Pancreas (tissue), 10 donors: ENCODE data around the gene NOTUM. TPM values are rescaled to one million over a fixed set of nuclear protein-coding genes. Genes with fewer than 3 reads are reported as not detected.

Experiments
- ATAC-seq, 4 donors: fragments of 200-7000 bp; cut with Tn5 transposase; one replicate each; pipeline versions ENCODE4 v1.8.0 to v1.9.1; 2020; ENCODE audit warnings: mild to moderate bottlenecking in 4 of 4, moderate library complexity in 4 of 4
- DNase-seq, 6 donors: peaks; one replicate each; pipeline ENCODE4 v3.0.0-alpha.2; 2020
- FAIRE-seq: peaks from 2 replicates; lab custom pipeline; 2012; peaks lifted over from hg19 to GRCh38; lab: Jason Lieb, UNC
- H3K27ac ChIP-seq, 4 donors: fragments of 200-600 bp; sonication (generic); 1 replicate in 3 of 4; 2 replicates in 1 of 4; pipeline versions ENCODE4 v1.5.0 to v1.8.0; 2020
- H3K27me3 ChIP-seq, 4 donors: fragments of 200-600 bp; one replicate each; pipeline ENCODE4 v1.8.0; 2021
- H3K36me3 ChIP-seq, 3 donors: fragments of 200-600 bp; sonication (generic) in 1 of 3; one replicate each; pipeline versions ENCODE4 v1.5.0 to v1.8.0; 2020 to 2021
- H3K4me1 ChIP-seq, 3 donors: fragments of 200-600 bp; one replicate each; pipeline ENCODE4 v1.8.0; 2021
- H3K4me3 ChIP-seq, 4 donors: fragments of 200-600 bp; sonication (generic) in 2 of 4; one replicate each; pipeline versions ENCODE4 v1.5.0 to v1.8.0; 2020 to 2021
- H3K9me3 ChIP-seq, 4 donors: fragments of 200-600 bp; one replicate each; pipeline ENCODE4 v1.8.0; 2021
- CTCF ChIP-seq, 4 donors: fragments of 200-600 bp; sonication (generic) in 3 of 4; IDR thresholded peaks; one replicate each; pipeline versions ENCODE4 v1.5.0 to v1.8.0; 2021; ENCODE audit warnings: antibody characterized with exemption in 4 of 4
- WGBS, 2 donors: extraction: QIAGEN DNeasy Blood & Tissue Kit; methylation state at CpG; one replicate each; pipeline ENCODE4 v1.1.7; 2013; 5-methylcytosine and 5-hydroxymethylcytosine counted together
- intact Hi-C, 3 donors: fragments of 100-400 bp; cut with DNase I; formaldehyde crosslinking; loops; one replicate each; pipeline versions ENCODE4 v1.11.1 to v1.14.2; 2022
- polyA plus RNA-seq, 2 donors: library from polyadenylated mRNA; stranded (reverse); fragments of 200-250 nt; gene quantifications; one replicate each; pipeline ENCODE4 v1.2.3, GENCODE V29; 2013
- total RNA-seq, 6 donors: library from RNA; stranded (reverse); fragmentation: NEBNext Ultra II Directional in 4 of 6; extraction: Animal tissue kit (Norgen Biotek cat#: 25700) in 4 of 6; gene quantifications; one replicate each; pipeline versions ENCODE4 v1.2.1 to v1.2.4, GENCODE V29; 2021 to 2023
- donor health status: healthy with polysubstance abuse.
- donor health status: DM: no; HTN: no; CAD: no; lungs with moderate emphysema.
- donor health status: DM: no; HTN: no; CAD: no.
- donor health status: control.
- donor health status: control.
- donor health status: Bipolar disorder and iron deficiency.
- donor health status: DM: yes; HTN: yes; CAD: no.
- donor health status: DM: no; HTN: no; CAD: no.
- donor health status: DM: no; HTN: no; CAD: no.
- donor health status: DM: yes; HTN: yes; CAD: no.

The NOTUM gene
- total and polyA plus RNA-seq, 8 donors = 0.14 to 0.44 (median 0.21) TPM; not detected in 1

DNA sequence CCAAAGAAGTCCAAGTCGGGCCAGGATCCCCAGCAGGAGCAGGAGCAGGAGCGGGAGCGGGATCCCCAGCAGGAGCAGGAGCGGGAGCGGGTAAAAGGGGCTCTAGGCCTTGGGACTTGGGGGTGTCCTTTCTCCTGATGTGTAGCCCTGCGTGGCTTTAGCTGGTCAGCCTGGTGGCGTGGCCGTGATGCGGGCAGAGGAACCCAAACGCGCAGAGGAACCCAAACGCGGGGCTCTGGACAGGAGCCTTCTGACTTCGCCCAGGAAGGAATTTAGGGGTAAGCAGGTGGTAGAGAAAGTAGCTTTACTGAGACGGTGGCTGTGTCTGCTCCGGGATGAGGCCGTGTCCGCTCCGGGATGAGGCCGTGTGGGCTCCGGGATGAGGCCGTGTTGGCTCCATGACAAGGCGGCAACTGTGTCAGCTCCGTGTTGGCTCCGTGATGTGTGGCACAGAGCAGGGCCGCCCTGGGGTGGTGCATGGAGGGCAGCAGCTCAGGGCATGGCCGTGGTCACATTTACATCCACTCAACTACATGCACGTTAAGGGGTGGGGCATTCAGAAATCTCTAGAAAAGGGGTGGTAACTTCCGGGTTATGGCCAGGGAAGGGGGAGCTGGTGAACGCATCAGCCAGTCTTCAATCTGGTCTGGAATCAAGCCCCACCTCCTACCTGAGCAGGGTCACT, 35.9 kb upstream of the NOTUM start:
- DNase-seq = peak in 1 of 6 donors; percentile 24
- FAIRE-seq = no peak
- Histone ChIP-seq H3K27ac (no peak overlapping the region), H3K9me3 (no peaks in the 10 kb centered on the region), H3K27me3 (no peaks in the 10 kb centered on the region), H3K4me1 (peaks cover 6 to 10% (median 8%) of the 10 kb centered on the region in 3 donors), H3K4me3 (no peak overlapping the region), H3K36me3 (no peaks in the 10 kb centered on the region)
- intact Hi-C loops = no loop called here
- no peak for TF ChIP-seq CTCF (IDR thresholded peaks at IDR 0.05)
- ATAC-seq = no peak
- WGBS, 2 donors = 94 to 95% methylated on average over 30 of the region's 30 CpGs

- Histone ChIP-seq H3K27ac (no peak overlapping the region), H3K4me3 (no peak overlapping the region), H3K36me3 (no peaks in the 10 kb centered on the region), H3K9me3 (no peaks in the 10 kb centered on the region), H3K4me1 (peaks cover 8 to 13% (median 13%) of the 10 kb centered on the region in 3 donors), H3K27me3 (no peaks in the 10 kb centered on the region)
- intact Hi-C loops = no loop called here
- 90% methylated on average over 26 to 28 of the region's 28 CpGs for WGBS, 2 donors
- FAIRE-seq = no peak
- peak in 1 of 6 donors; percentile 19 for DNase-seq
- no peak for ATAC-seq
- no peak for TF ChIP-seq CTCF (IDR thresholded peaks at IDR 0.05)
Measured at GRCh38 chr17:81996232-81996756, 35.3 kb upstream of the NOTUM start.

DNA sequence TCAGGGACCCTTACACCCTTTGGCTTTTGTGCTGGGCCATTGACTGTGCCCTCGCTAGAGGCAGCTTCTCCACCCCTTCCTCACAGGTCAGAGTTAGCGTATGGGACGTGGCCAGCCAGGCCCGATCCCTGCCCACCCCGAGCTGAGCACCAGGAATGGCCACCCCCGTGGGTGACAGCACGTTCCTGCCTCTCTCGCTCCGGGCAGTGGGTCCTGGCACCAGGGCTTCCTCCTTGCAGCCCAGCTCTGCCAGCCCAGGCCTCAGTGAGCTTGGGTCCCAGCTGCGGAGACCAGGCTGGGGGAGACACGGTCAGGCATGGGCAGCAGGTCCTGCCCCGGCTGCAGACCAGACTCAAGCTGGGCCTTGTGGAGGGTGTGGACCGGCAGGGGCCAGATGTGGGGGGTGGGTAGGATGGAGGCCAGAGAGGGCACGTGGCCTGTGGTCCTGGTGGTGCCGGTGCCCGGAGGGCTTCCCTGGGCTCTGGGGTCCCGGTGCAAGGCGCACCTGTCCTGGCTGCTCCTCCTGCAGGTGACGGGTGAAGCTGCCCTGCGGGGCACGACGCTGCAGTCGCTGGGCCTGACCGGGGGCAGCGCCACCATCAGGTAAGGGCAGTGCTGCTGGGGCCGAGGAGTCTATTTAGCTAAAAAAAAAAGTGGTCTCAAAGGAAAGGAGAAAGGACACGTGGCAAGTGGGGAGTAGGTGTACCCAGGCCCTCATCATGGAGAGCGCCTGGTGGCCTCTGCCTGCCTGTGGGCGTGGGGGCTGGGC, 34.7 kb upstream of the NOTUM start:
- WGBS, 2 donors = 93 to 94% methylated on average over 29 of the region's 29 CpGs
- DNase-seq (peak in 2 of 6 donors; percentile 28 to 82), FAIRE-seq (no peak), ATAC-seq (no peak)
- intact Hi-C loops = no loop called here
- Histone ChIP-seq H3K4me3 (no peak overlapping the region), H3K36me3 (no peaks in the 10 kb centered on the region), H3K4me1 (peaks cover 14 to 20% (median 17%) of the 10 kb centered on the region in 3 donors), H3K27ac (no peak overlapping the region), H3K9me3 (no peaks in the 10 kb centered on the region), H3K27me3 (no peaks in the 10 kb centered on the region)
- no peak for TF ChIP-seq CTCF (IDR thresholded peaks at IDR 0.05)

GRCh38 chr17:81994593-81995462, 33.8 kb upstream of the NOTUM start:
- 89 to 90% methylated on average over 39 of the region's 39 CpGs for WGBS, 2 donors

More at GRCh38 chr17:81994593-81995462, 33.8 kb upstream of the NOTUM start:
- DNase-seq (peak in 2 of 6 donors; percentile 27 to 72), FAIRE-seq (no peak), ATAC-seq (no peak)
- no peaks in the 10 kb centered on the region for H3K27me3 ChIP-seq
- intact Hi-C loops = no loop called here
- no peak for TF ChIP-seq CTCF (IDR thresholded peaks at IDR 0.05)
- H3K4me3 ChIP-seq = no peak overlapping the region
- no peaks in the 10 kb centered on the region for H3K9me3 ChIP-seq
- H3K36me3 ChIP-seq = no peaks in the 10 kb centered on the region
- H3K4me1 ChIP-seq = peaks cover 15 to 20% (median 17%) of the 10 kb centered on the region in 3 donors
- no peak overlapping the region for H3K27ac ChIP-seq
